MCF 10A (cell line): Measurements from ENCODE around the gene HNRNPU. TPM values are rescaled to one million over a fixed set of nuclear protein-coding genes. Genes with fewer than 3 reads are reported as not detected.

Experiments
- BruUV-seq: library from RNA; stranded (reverse); fragments of 400-500 nt; replicated peaks from 2 replicates; lab custom pipeline; 2021; lab: Mats Ljungman, UMichigan
- CTCF ChIA-PET: fragments of 300-600 bp; sonication (Branson Sonifier 250); formaldehyde crosslinking; extraction: SDS; loops from one replicate; lab custom pipeline; 2021; ENCODE audit warnings: antibody characterized with exemption, inconsistent platforms; lab: Yijun Ruan, JAX
- POLR2A ChIA-PET: fragments of 300-600, 350-650 bp; sonication (Branson Sonifier 250); formaldehyde crosslinking; extraction: SDS; loops from one replicate; lab custom pipeline; 2020; ENCODE audit warnings: antibody characterized with exemption, inconsistent platforms; lab: Yijun Ruan, JAX
- DNase-seq: peaks from one replicate; pipeline ENCODE4 v3.0.0-alpha.2; 2018; ENCODE audit not compliant: unreplicated experiment
- H3K27ac Mint-ChIP-seq: one replicate; pipeline ENCODE4 v1.8.0; 2022; ENCODE audit warnings: mild to moderate bottlenecking, low read depth, mixed read lengths; ENCODE audit not compliant: unreplicated experiment
- H3K27me3 Mint-ChIP-seq: one replicate; pipeline ENCODE4 v1.8.0; 2022; ENCODE audit warnings: mixed read lengths; ENCODE audit not compliant: insufficient read depth, unreplicated experiment
- H3K36me3 Mint-ChIP-seq: one replicate; pipeline ENCODE4 v1.8.0; 2022; ENCODE audit warnings: mild to moderate bottlenecking, moderate library complexity, mixed read lengths; ENCODE audit not compliant: insufficient read depth, unreplicated experiment
- H3K4me1 Mint-ChIP-seq: one replicate; pipeline ENCODE4 v1.8.0; 2022; ENCODE audit warnings: mixed read lengths; ENCODE audit not compliant: insufficient read depth, unreplicated experiment
- H3K4me3 Mint-ChIP-seq: one replicate; pipeline ENCODE4 v1.8.0; 2022; ENCODE audit warnings: mild to moderate bottlenecking, moderate library complexity, mixed read lengths; ENCODE audit not compliant: unreplicated experiment
- H3K9me3 Mint-ChIP-seq: one replicate; pipeline ENCODE4 v1.8.0; 2022; ENCODE audit warnings: mixed read lengths; ENCODE audit not compliant: unreplicated experiment
- CTCF ChIP-seq: fragments of 200-600 bp; IDR thresholded peaks from one replicate; pipeline ENCODE4 v1.8.0; 2022; ENCODE audit warnings: antibody characterized with exemption, mild to moderate bottlenecking; ENCODE audit not compliant: unreplicated experiment
- intact Hi-C: fragments of 100-400 bp; cut with micrococcal nuclease; formaldehyde crosslinking; loops from 2 replicates; pipeline ENCODE4 v1.14.1; 2022
- total RNA-seq: library from RNA; stranded (reverse); gene quantifications from 2 replicates; pipeline ENCODE4 v1.2.3, GENCODE V29; 2022

HNRNPU gene
- total RNA-seq, 1 experiment from 2014 or later = 572 TPM

- H3K9me3 Mint-ChIP-seq = no peaks in the 10 kb centered on the region
- no peak for TF ChIP-seq CTCF
- intact Hi-C loops = no loop called here
- H3K27ac Mint-ChIP-seq = no peak overlapping the region
- H3K4me3 Mint-ChIP-seq = no peak overlapping the region
- no peak for DNase-seq
- BruUV-seq = no TSS peak
- POLR2A ChIA-PET = interaction anchor here (0.6 to 2.9 kb wide), 7 partner anchors 11 to 241 kb away, joined by 3 to 16 read pairs (median 4); no protein-coding TSS in a partner anchor
- no peaks in the 10 kb centered on the region for H3K36me3 Mint-ChIP-seq
- CTCF ChIA-PET = interaction anchor here (0.6 to 15.2 kb wide), 48 partner anchors 8 to 1691 kb away, joined by 3 to 494 read pairs (median 4); partner anchors contain the start of gene COX20
- H3K4me1 Mint-ChIP-seq = peaks cover under 1% of the 10 kb centered on the region
- no peaks in the 10 kb centered on the region for H3K27me3 Mint-ChIP-seq
These were observed 62.3 kb downstream of the HNRNPU start for GRCh38 chr1:244802041-244802440.

GRCh38 chr1:244801246-244801645 is 63.1 kb downstream of the HNRNPU start:
- Mint-ChIP-seq H3K27me3 (no peaks in the 10 kb centered on the region), H3K27ac (no peak overlapping the region), H3K36me3 (no peaks in the 10 kb centered on the region), H3K9me3 (no peaks in the 10 kb centered on the region), H3K4me3 (no peak overlapping the region), H3K4me1 (peaks cover 5% of the 10 kb centered on the region)
- intact Hi-C loops = loop anchor here (1.0 kb wide), 1 partner anchor 241 kb away; no protein-coding TSS in a partner anchor
- DNase-seq = peak; percentile 67
- ChIA-PET CTCF (interaction anchor here (0.5 to 15.2 kb wide), 62 partner anchors 9 to 497 kb away, joined by 3 to 494 read pairs (median 4); partner anchors contain the start of gene COX20), POLR2A (interaction anchor here (0.6 to 2.9 kb wide), 10 partner anchors 12 to 241 kb away, joined by 3 to 16 read pairs (median 4); no protein-coding TSS in a partner anchor)
- TF ChIP-seq CTCF = peak; percentile 66
- BruUV-seq = no TSS peak

- Mint-ChIP-seq H3K36me3 (no peaks in the 10 kb centered on the region), H3K4me1 (peaks cover 5% of the 10 kb centered on the region), H3K9me3 (no peaks in the 10 kb centered on the region), H3K27ac (no peak overlapping the region), H3K27me3 (no peaks in the 10 kb centered on the region), H3K4me3 (no peak overlapping the region)
- intact Hi-C loops = loop anchor here (1.0 kb wide), 1 partner anchor 241 kb away; no protein-coding TSS in a partner anchor
- ChIA-PET CTCF (interaction anchor here (0.5 to 15.2 kb wide), 41 partner anchors 9 to 388 kb away, joined by 3 to 494 read pairs (median 5); no protein-coding TSS in a partner anchor), POLR2A (interaction anchor here (0.9 to 2.9 kb wide), 7 partner anchors 34 to 242 kb away, joined by 3 to 16 read pairs (median 4); no protein-coding TSS in a partner anchor)
- BruUV-seq = no TSS peak
- DNase-seq = no peak
- no peak for TF ChIP-seq CTCF
These were observed 63.5 kb downstream of the HNRNPU start for GRCh38 chr1:244800821-244801220.

Other genes with a start within 250 kb of the HNRNPU start
- 99.0 and 101 TPM in 2 replicates for gene DESI2, start 211.4 kb downstream of the HNRNPU start, total RNA-seq
- 44.6 and 46.1 TPM in 2 replicates for gene COX20, start 28.9 kb downstream of the HNRNPU start, total RNA-seq